Activated CD8-positive, alpha-beta T cell treated with anti-CD3 and anti-CD28 coated beads for 36 hours (primary cell): ENCODE results near the gene MYO10. TPM values are rescaled to one million over a fixed set of nuclear protein-coding genes. Genes with fewer than 3 reads are reported as not detected.

Experiments
- ATAC-seq: fragments of 200-7000 bp; cut with Tn5 transposase; one replicate; pipeline ENCODE4 v1.10.0; 2021; ENCODE audit warnings: mild to moderate bottlenecking, moderate library complexity
- CTCF ChIA-PET: fragments of 350-600 bp; sonication (Branson Sonifier 250); formaldehyde crosslinking; loops from one replicate; lab custom pipeline; 2021; ENCODE audit warnings: antibody characterized with exemption; lab: Charles Lee
- POLR2A ChIA-PET: fragments of 350-600 bp; sonication (Branson Sonifier 250); formaldehyde crosslinking; loops from one replicate; lab custom pipeline; 2021; ENCODE audit warnings: antibody characterized with exemption; lab: Charles Lee
- DNase-seq: peaks from one replicate; pipeline ENCODE4 v3.0.0-alpha.2; 2020
- H3K27ac Mint-ChIP-seq: one replicate; pipeline ENCODE4 v1.8.0; 2021; ENCODE audit warnings: mild to moderate bottlenecking, mixed read lengths
- H3K27me3 Mint-ChIP-seq: one replicate; pipeline ENCODE4 v1.8.0; 2021; ENCODE audit warnings: mixed read lengths
- H3K36me3 Mint-ChIP-seq: one replicate; pipeline ENCODE4 v1.8.0; 2021; ENCODE audit warnings: low read depth, mixed read lengths
- H3K4me1 Mint-ChIP-seq: one replicate; pipeline ENCODE4 v1.8.0; 2021; ENCODE audit warnings: low read depth, mixed read lengths
- H3K4me3 Mint-ChIP-seq: one replicate; pipeline ENCODE4 v1.8.0; 2021; ENCODE audit warnings: mild to moderate bottlenecking, moderate library complexity, mixed read lengths
- H3K9me3 Mint-ChIP-seq: one replicate; pipeline ENCODE4 v1.8.0; 2021; ENCODE audit warnings: mixed read lengths
- CTCF ChIP-seq: fragments of 200-600 bp; IDR thresholded peaks from one replicate; pipeline ENCODE4 v1.8.0; 2022; ENCODE audit warnings: antibody characterized with exemption, mild to moderate bottlenecking
- intact Hi-C: fragments of 100-400 bp; cut with micrococcal nuclease; formaldehyde crosslinking; loops from one replicate; pipeline ENCODE4 v1.10.0; 2022
- total RNA-seq, 2 experiments: library from RNA; stranded (reverse); gene quantifications; one replicate each; pipeline ENCODE4 v1.2.3, GENCODE V29; 2021

Gene MYO10
- total RNA-seq, 2 experiments from 2014 or later: 0.09 TPM; not detected in 1

DNA sequence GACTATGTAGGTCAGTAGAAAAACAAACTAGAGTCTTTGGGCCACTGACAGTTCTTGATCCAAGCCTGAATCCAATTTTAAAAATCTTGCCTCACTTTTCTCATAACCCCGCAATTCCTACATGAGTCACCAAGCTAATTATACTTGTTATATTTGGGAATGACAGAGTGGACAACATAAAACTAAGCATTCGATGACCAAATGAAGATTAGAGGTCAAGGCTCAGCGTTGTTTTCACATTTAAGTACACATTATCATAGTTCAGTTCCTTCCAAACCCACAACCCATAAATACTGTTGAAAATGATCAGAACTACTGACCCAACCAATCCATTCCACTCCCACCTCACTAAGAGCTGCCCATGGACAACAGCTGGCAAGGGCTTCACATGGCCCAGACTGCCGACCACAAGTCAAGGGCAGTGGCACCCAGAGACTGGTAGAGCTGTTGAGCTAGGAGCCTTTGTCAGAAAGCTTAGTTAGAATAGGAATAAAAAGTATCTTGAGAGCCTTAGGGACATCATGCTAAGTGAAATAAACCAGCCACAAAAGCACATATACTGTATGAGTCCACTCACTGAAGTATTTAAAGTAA, 64.2 kb downstream of the MYO10 start:
- H3K4me3 Mint-ChIP-seq: no peak overlapping the region
- H3K27ac Mint-ChIP-seq: no peak overlapping the region
- intact Hi-C loops: no loop called here
- no peaks in the 10 kb centered on the region for H3K27me3 Mint-ChIP-seq
- POLR2A ChIA-PET: no interaction called here
- peaks cover 5% of the 10 kb centered on the region for H3K9me3 Mint-ChIP-seq
- H3K4me1 Mint-ChIP-seq: no peaks in the 10 kb centered on the region
- CTCF ChIA-PET: no interaction called here
- TF ChIP-seq CTCF: no peak
- ATAC-seq (no peak), DNase-seq (no peak)
- no peaks in the 10 kb centered on the region for H3K36me3 Mint-ChIP-seq

DNA sequence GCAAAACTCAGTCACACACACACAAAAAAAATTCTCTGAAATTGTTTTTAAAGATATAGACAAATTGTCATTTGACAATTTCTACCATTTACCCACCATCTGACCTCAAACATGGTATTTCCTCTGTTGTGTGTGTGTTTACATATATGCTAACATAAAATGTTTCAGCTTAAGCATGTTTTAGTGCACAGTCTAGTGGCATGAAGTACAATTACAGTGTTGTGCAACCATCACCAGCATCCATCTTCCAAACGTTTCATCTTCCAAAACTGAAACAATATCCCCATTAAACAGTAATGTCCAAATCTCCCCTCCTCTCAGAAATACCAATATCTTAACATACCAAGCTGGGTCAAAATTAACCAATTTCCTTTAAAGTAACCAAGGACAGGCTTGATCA, 65.2 kb downstream of the MYO10 start:
- Mint-ChIP-seq H3K36me3 (no peaks in the 10 kb centered on the region), H3K27ac (no peak overlapping the region), H3K4me1 (no peaks in the 10 kb centered on the region), H3K9me3 (peaks cover 5% of the 10 kb centered on the region), H3K4me3 (no peak overlapping the region), H3K27me3 (no peaks in the 10 kb centered on the region)
- ChIA-PET CTCF (interaction anchor here (1.1 kb wide), 1 partner anchor 82 kb away, joined by 3 read pairs; no protein-coding TSS in a partner anchor), POLR2A (no interaction called here)
- intact Hi-C loops: no loop called here
- DNase-seq: no peak
- ATAC-seq: no peak
- no peak for TF ChIP-seq CTCF

DNA sequence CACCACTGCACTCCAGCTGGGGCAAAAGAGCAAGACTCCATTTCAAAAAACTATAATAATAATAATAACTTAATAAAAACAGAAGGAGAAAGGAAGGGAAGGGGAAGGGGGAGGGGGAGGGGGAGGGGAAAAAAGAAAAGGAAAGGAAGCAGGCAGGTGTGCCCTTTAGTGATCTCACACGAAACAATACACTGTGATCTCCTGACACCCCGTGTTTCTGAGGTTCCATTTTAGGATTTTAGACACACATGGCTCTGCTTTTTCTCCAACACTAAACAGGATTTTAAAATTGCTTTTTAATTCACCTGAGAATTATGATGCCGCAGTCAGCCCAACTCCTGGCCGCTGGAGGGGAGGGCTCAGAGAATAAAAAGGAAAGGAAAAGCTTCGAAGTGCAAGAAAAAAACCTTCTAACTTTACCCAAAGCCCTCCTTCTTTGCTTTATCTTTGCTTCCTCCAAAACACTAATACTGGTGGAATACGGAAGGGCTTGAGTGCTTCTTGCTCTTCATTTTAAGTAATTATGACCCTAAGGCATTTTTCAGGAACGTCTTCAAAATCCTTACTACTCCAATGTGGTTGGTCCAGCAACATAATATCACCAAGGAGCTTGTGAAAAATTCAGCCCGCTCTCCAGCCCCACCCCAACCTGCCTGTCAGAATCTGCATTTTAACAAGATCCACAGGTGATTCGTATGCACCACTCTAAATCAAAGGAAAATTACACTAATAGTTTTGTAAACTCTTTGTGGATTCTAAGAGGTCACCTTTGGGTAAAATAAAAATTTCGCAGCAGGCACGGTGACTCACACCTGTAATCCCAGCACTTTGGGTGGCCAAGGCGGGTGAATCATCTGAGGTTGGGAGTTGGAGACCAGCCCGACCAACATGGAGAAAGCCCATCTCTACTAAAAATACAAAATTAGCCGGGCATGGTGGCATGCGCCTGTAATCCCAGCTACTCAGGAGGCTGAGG, 66.0 kb downstream of the MYO10 start:
- H3K27ac Mint-ChIP-seq: no peak overlapping the region
- CTCF ChIA-PET: interaction anchor here (1.1 kb wide), 1 partner anchor 83 kb away, joined by 3 read pairs; no protein-coding TSS in a partner anchor

DNA sequence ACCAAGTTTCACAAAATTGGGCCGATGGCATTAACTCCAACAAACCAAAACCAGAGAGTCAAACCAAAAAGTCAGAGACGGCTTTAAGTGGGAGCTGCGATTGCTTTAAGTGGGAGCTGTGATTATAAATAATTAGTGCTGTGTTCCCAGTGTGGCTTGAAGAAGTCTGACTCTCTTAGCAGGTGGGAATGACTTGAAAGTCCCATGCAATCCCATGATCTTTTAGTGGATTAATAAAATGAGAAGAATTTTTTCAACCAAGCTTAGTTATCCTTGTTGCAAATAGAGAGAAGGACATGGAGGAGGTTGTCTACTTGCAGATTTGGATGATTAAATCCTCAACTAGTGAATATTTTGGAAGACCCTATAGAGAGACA, 68.5 kb downstream of the MYO10 start:
- DNase-seq (no peak), ATAC-seq (no peak)
- Mint-ChIP-seq H3K27me3 (no peaks in the 10 kb centered on the region), H3K4me3 (no peak overlapping the region), H3K36me3 (no peaks in the 10 kb centered on the region), H3K9me3 (peaks cover 1% of the 10 kb centered on the region), H3K4me1 (no peaks in the 10 kb centered on the region), H3K27ac (no peak overlapping the region)
- intact Hi-C loops: no loop called here
- ChIA-PET CTCF (no interaction called here), POLR2A (no interaction called here)
- no peak for TF ChIP-seq CTCF

More for the DNA sequence above, 66.0 kb downstream of the MYO10 start:
- intact Hi-C loops: no loop called here
- Mint-ChIP-seq H3K4me1 (no peaks in the 10 kb centered on the region), H3K36me3 (no peaks in the 10 kb centered on the region), H3K9me3 (peaks cover 5% of the 10 kb centered on the region), H3K27me3 (no peaks in the 10 kb centered on the region), H3K4me3 (no peak overlapping the region)
- no peak for TF ChIP-seq CTCF
- ATAC-seq (no peak), DNase-seq (no peak)
- POLR2A ChIA-PET: no interaction called here
